Amygdala (tissue), 56 donors: Measurements from ENCODE around the gene TNP1.

Experiments
- DNase-seq, 56 donors: peaks; one replicate each; lab custom pipeline; 2025; lab: John Stamatoyannopoulos, UW

TNP1 gene

GRCh38 chr2:216877085-216877484 lies 17.2 kb upstream of the TNP1 start:
- no peak for DNase-seq

GRCh38 chr2:216875862-216876261 lies 16.0 kb upstream of the TNP1 start:
- DNase-seq, result no peak

GRCh38 chr2:216873573-216873972 lies 13.7 kb upstream of the TNP1 start:
- DNase-seq, result no peak

- DNase-seq, result no peak
Observed at GRCh38 chr2:216872624-216873023, 12.8 kb upstream of the TNP1 start.

GRCh38 chr2:216872040-216872439 lies 12.2 kb upstream of the TNP1 start:
- no peak for DNase-seq

GRCh38 chr2:216871333-216871934 lies 11.6 kb upstream of the TNP1 start:
- no peak for DNase-seq

GRCh38 chr2:216870508-216871332 lies 10.9 kb upstream of the TNP1 start:
- no peak for DNase-seq

- no peak for DNase-seq
Observed at GRCh38 chr2:216866515-216867095, 6.7 kb upstream of the TNP1 start.

GRCh38 chr2:216865658-216866057 lies 5.8 kb upstream of the TNP1 start:
- DNase-seq, result no peak

- no peak for DNase-seq
Observed at GRCh38 chr2:216863946-216864345, 4.1 kb upstream of the TNP1 start.

GRCh38 chr2:216862628-216863398 lies 2.9 kb upstream of the TNP1 start:
- DNase-seq, result no peak

GRCh38 chr2:216860426-216861137 lies 718 bp upstream of the TNP1 start:
- no peak for DNase-seq

GRCh38 chr2:216858312-216858711 lies 1.6 kb downstream of the TNP1 start:
- DNase-seq, result no peak

- DNase-seq, result no peak
Observed at GRCh38 chr2:216857131-216857550, 2.7 kb downstream of the TNP1 start.

GRCh38 chr2:216856406-216857065 lies 3.3 kb downstream of the TNP1 start:
- no peak for DNase-seq

- DNase-seq, result no peak
Observed at GRCh38 chr2:216855605-216856004, 4.3 kb downstream of the TNP1 start.

- DNase-seq, result no peak
Observed at GRCh38 chr2:216855079-216855478, 4.8 kb downstream of the TNP1 start.

- DNase-seq, result no peak
Observed at GRCh38 chr2:216851486-216852090, 8.3 kb downstream of the TNP1 start.

GRCh38 chr2:216850665-216851322 lies 9.1 kb downstream of the TNP1 start:
- DNase-seq, result no peak
